HepG2 (cell line): ENCODE measurements around the gene EMC9. TPM values are rescaled to one million over a fixed set of nuclear protein-coding genes. Genes with fewer than 3 reads are reported as not detected.

Source experiments
- ATF6 ChIP-seq: sonication (generic); formaldehyde crosslinking; conservative IDR thresholded peaks from 2 replicates; pipeline ENCODE4 v1.4.0; 2020; ENCODE audit warnings: missing genetic modification reagents
- FOXC1 ChIP-seq: sonication (generic); formaldehyde crosslinking; IDR thresholded peaks from 2 replicates; pipeline ENCODE4 v1.8.0; 2022; ENCODE audit warnings: mild to moderate bottlenecking, missing genetic modification reagents, borderline replicate concordance
- FOXP4 ChIP-seq: sonication (generic); formaldehyde crosslinking; IDR thresholded peaks from 2 replicates; pipeline ENCODE4 v1.4.0; 2020; ENCODE audit warnings: missing genetic modification reagents
- HNRNPUL1 ChIP-seq: fragments of 200-400 bp; formaldehyde crosslinking; IDR thresholded peaks from 2 replicates; pipeline ENCODE4 v1.6.1; 2017; ENCODE audit warnings: low read depth, mild to moderate bottlenecking, low read length, moderate library complexity
- NFATC3 ChIP-seq: sonication (generic); formaldehyde crosslinking; IDR thresholded peaks from 2 replicates; pipeline ENCODE4 v1.5.1; 2020; ENCODE audit warnings: mild to moderate bottlenecking, missing genetic modification reagents
- NFYB ChIP-seq: sonication (generic); formaldehyde crosslinking; IDR thresholded peaks from 2 replicates; pipeline ENCODE4 v1.4.0; 2020; ENCODE audit warnings: missing genetic modification reagents
- RERE ChIP-seq: IDR thresholded peaks from 2 replicates; pipeline ENCODE4 v1.6.1; 2016; ENCODE audit warnings: low read depth, missing genetic modification reagents, missing compliant biosample characterization
- SP2 ChIP-seq: sonication (generic); formaldehyde crosslinking; IDR thresholded peaks from 2 replicates; pipeline ENCODE4 v1.5.1; 2020; ENCODE audit warnings: mild to moderate bottlenecking, missing genetic modification reagents
- SUZ12 ChIP-seq: fragments of 150-350 bp; IDR thresholded peaks from 2 replicates; pipeline ENCODE4 v1.6.1; 2014; ENCODE audit warnings: low read depth, low read length
- ZFP62 ChIP-seq: sonication (generic); formaldehyde crosslinking; IDR thresholded peaks from 2 replicates; pipeline ENCODE4 v1.4.0; 2020; ENCODE audit warnings: missing genetic modification reagents
- ZKSCAN5 ChIP-seq: sonication (generic); formaldehyde crosslinking; IDR thresholded peaks from 2 replicates; pipeline ENCODE4 v1.5.1; 2020; ENCODE audit warnings: mild to moderate bottlenecking, missing genetic modification reagents
- ZNF253 ChIP-seq: sonication (generic); formaldehyde crosslinking; IDR thresholded peaks from 2 replicates; pipeline ENCODE4 v1.8.0; 2022; ENCODE audit warnings: mild to moderate bottlenecking, missing genetic modification reagents, borderline replicate concordance
- ZNF354B ChIP-seq: sonication (generic); formaldehyde crosslinking; IDR thresholded peaks from 2 replicates; pipeline ENCODE4 v1.8.0; 2022; ENCODE audit warnings: mild to moderate bottlenecking, missing genetic modification reagents
- ZNF430 ChIP-seq: sonication (generic); formaldehyde crosslinking; IDR thresholded peaks from 2 replicates; pipeline ENCODE4 v1.9.0; 2021; ENCODE audit warnings: mild to moderate bottlenecking, missing genetic modification reagents
- ZNF598 ChIP-seq: sonication (generic); formaldehyde crosslinking; IDR thresholded peaks from 2 replicates; pipeline ENCODE4 v1.5.1; 2020; ENCODE audit warnings: mild to moderate bottlenecking, missing genetic modification reagents, borderline replicate concordance
- ZNF615 ChIP-seq: sonication (generic); formaldehyde crosslinking; IDR thresholded peaks from 2 replicates; pipeline ENCODE4 v1.5.0; 2020; ENCODE audit warnings: mild to moderate bottlenecking, missing genetic modification reagents, borderline replicate concordance
- ZNF616 ChIP-seq: sonication (generic); formaldehyde crosslinking; IDR thresholded peaks from 2 replicates; pipeline ENCODE4 v1.5.0; 2020; ENCODE audit warnings: low read depth, mild to moderate bottlenecking, missing genetic modification reagents
- ZNF800 ChIP-seq: sonication (generic); formaldehyde crosslinking; IDR thresholded peaks from 2 replicates; pipeline ENCODE4 v1.4.0; 2020; ENCODE audit warnings: missing genetic modification reagents
- polyA plus RNA-seq, 8 experiments: library from polyadenylated mRNA; depleted of rRNA in 3 of 8; stranded (reverse) in 7 of 8; unstranded in 1 of 8; fragments of >200 nt; fragmentation: Illumina TruSeq in 4 of 8; extraction: Trizol in 4 of 8; gene quantifications; 2 replicates each; pipeline versions ENCODE4 v1.2.1 to v1.2.3, GENCODE V29; 2011 to 2016; ENCODE audit warnings: low read depth in 4 of 8, missing spikeins in 1 of 8, mixed read lengths in 1 of 8; ENCODE audit not compliant: insufficient read depth in 1 of 8
- total RNA-seq, 5 experiments: library from RNA; depleted of rRNA; stranded (reverse); fragments of >200 nt; fragmentation: Illumina TruSeq; extraction: Trizol; gene quantifications; 2 replicates each; pipeline ENCODE4 v1.2.3, GENCODE V29; 2016; ENCODE audit warnings: low read depth in 1 of 5

EMC9 gene
- total and polyA plus RNA-seq, 2 of the 13 experiments (the other 11 are each of a cell fraction or from before 2014, with no cell fraction given) = 60.5 to 78.7 TPM

- no peak for TF ChIP-seq RERE (CRISPR knock-in tag)
- no peak; the same call in 1 of the 2 replicates for TF ChIP-seq NFATC3 (CRISPR knock-in tag)
- no peak; the same call in none of the 2 replicates for TF ChIP-seq FOXP4 (CRISPR knock-in tag)
- peak; percentile 91 for TF ChIP-seq NFYB (CRISPR knock-in tag)
- no peak for TF ChIP-seq ZNF430 (CRISPR knock-in tag)
- TF ChIP-seq SP2 = no peak
- no peak for TF ChIP-seq HNRNPUL1
- no peak for TF ChIP-seq ZNF615 (CRISPR knock-in tag)
- no peak for TF ChIP-seq SUZ12
- no peak for TF ChIP-seq FOXC1 (CRISPR knock-in tag)
- TF ChIP-seq ZNF616 (CRISPR knock-in tag) = peak; percentile 54
- no peak; the same call in 1 of the 2 replicates for TF ChIP-seq ZNF354B (CRISPR knock-in tag)
- TF ChIP-seq ZKSCAN5 (CRISPR knock-in tag) = no peak
- TF ChIP-seq ATF6 (CRISPR knock-in tag) = no peak
- TF ChIP-seq ZFP62 (CRISPR knock-in tag) = 0 out of 2 replicates have a peak, but pooled peaks have one; percentile 67
- peak; percentile 97; the same call in 1 of the 2 replicates for TF ChIP-seq ZNF253 (CRISPR knock-in tag)
- peak; percentile 23; the same call in 1 of the 2 replicates for TF ChIP-seq ZNF598 (CRISPR knock-in tag)
- no peak; the same call in 1 of the 2 replicates for TF ChIP-seq ZNF800 (CRISPR knock-in tag)
Measured at GRCh38 chr14:24146978-24147760, 5.8 kb upstream of the EMC9 start, which contains the start of gene RNF31 (continued).
